Stimulated activated naive CD4-positive, alpha-beta T cell treated with Interleukin-2 at 50 U/mL for 16 hours (primary cell): ENCODE measurements around the gene SKAP1.

ENCODE experiments used
- DNase-seq: peaks from one replicate; lab custom pipeline; 2025; lab: John Stamatoyannopoulos, UW

The SKAP1 gene

GRCh38 chr17:48144231-48144630 lies 285.8 kb downstream of the SKAP1 start:
- DNase-seq, result no peak

- DNase-seq, result no peak
Measured at GRCh38 chr17:48143629-48144028, 286.4 kb downstream of the SKAP1 start.

GRCh38 chr17:48139944-48140343 lies 290.1 kb downstream of the SKAP1 start:
- DNase-seq, result no peak

- no peak for DNase-seq
Measured at GRCh38 chr17:48137656-48138055, 292.4 kb downstream of the SKAP1 start.

- DNase-seq, result no peak
Measured at GRCh38 chr17:48134912-48135480, 295.0 kb downstream of the SKAP1 start.

- no peak for DNase-seq
Measured at GRCh38 chr17:48132385-48132784, 297.6 kb downstream of the SKAP1 start.

- peak; percentile 24 for DNase-seq
Measured at GRCh38 chr17:48131216-48131824, 298.7 kb downstream of the SKAP1 start.

GRCh38 chr17:48129981-48130380 lies 300.0 kb downstream of the SKAP1 start:
- no peak for DNase-seq

- DNase-seq, result no peak
Measured at GRCh38 chr17:48128400-48128799, 301.6 kb downstream of the SKAP1 start.

- DNase-seq, result no peak
Measured at GRCh38 chr17:48127371-48128051, 302.5 kb downstream of the SKAP1 start.

- DNase-seq, result no peak
Measured at GRCh38 chr17:48126532-48126850, 303.5 kb downstream of the SKAP1 start.

GRCh38 chr17:48125829-48126531 lies 304.0 kb downstream of the SKAP1 start:
- no peak for DNase-seq

GRCh38 chr17:48123776-48124388 lies 306.1 kb downstream of the SKAP1 start:
- DNase-seq, result no peak

GRCh38 chr17:48123111-48123510 lies 306.9 kb downstream of the SKAP1 start:
- no peak for DNase-seq

GRCh38 chr17:48122665-48123045 lies 307.4 kb downstream of the SKAP1 start:
- DNase-seq, result no peak

- no peak for DNase-seq
Measured at GRCh38 chr17:48121923-48122664, 307.9 kb downstream of the SKAP1 start.

- DNase-seq, result peak; percentile 10
Measured at GRCh38 chr17:48113201-48113676, 316.8 kb downstream of the SKAP1 start.

- DNase-seq, result no peak
Measured at GRCh38 chr17:48111937-48112241, 318.1 kb downstream of the SKAP1 start.

- no peak for DNase-seq
Measured at GRCh38 chr17:48110761-48111160, 319.3 kb downstream of the SKAP1 start.

- DNase-seq, result peak; percentile 94
Measured at GRCh38 chr17:48107137-48108055, 322.6 kb downstream of the SKAP1 start, which contains the start of gene SNX11. TSS of gene SNX11 (plus strand) at chr17:48107766. CDS start at chr17:48112044, 4,278 bp downstream.

- DNase-seq, result no peak
Measured at GRCh38 chr17:48106802-48107136, 323.2 kb downstream of the SKAP1 start.
